Neural progenitor cell (in vitro differentiated cells): ENCODE measurements around the gene KCNQ1. TPM values are rescaled to one million over a fixed set of nuclear protein-coding genes. Genes with fewer than 3 reads are reported as not detected.

Source experiments
- DNase-seq: peaks from one replicate; pipeline ENCODE4 v3.0.0-alpha.2; 2016; ENCODE audit warnings: low spot score
- H2AFZ ChIP-seq: fragments of 200-600 bp; sonication (generic); replicated peaks from 2 replicates; pipeline ENCODE4 v1.6.1; 2016; ENCODE audit warnings: antibody characterized with exemption
- H3F3A ChIP-seq: fragments of 200-600 bp; sonication (generic); 2 replicates; pipeline ENCODE4 v1.6.1; 2016; ENCODE audit warnings: antibody characterized with exemption, low read depth
- H3K27ac ChIP-seq: fragments of 200-600 bp; sonication (generic); 2 replicates; pipeline ENCODE4 v1.5.1; 2016; ENCODE audit warnings: mild to moderate bottlenecking
- H3K27me3 ChIP-seq: fragments of 200-600 bp; sonication (generic); 2 replicates; pipeline ENCODE4 v1.6.1; 2016; ENCODE audit warnings: mild to moderate bottlenecking, moderate library complexity
- H3K36me3 ChIP-seq: fragments of 200-600 bp; sonication (generic); 2 replicates; pipeline ENCODE4 v1.5.1; 2016
- H3K4me1 ChIP-seq: fragments of 200-600 bp; sonication (generic); 2 replicates; pipeline ENCODE4 v1.6.1; 2016; ENCODE audit warnings: mixed run types
- H3K4me2 ChIP-seq: fragments of 200-600 bp; sonication (generic); 2 replicates; pipeline ENCODE4 v1.6.1; 2016
- H3K4me3 ChIP-seq: fragments of 200-600 bp; sonication (generic); 2 replicates; pipeline ENCODE4 v1.5.1; 2016
- H3K79me2 ChIP-seq: fragments of 200-600 bp; sonication (generic); 2 replicates; pipeline ENCODE4 v1.6.1; 2016; ENCODE audit warnings: low read depth
- H3K9ac ChIP-seq: fragments of 200-600 bp; sonication (generic); 2 replicates; pipeline ENCODE4 v1.6.1; 2016
- H3K9me3 ChIP-seq: fragments of 200-600 bp; sonication (generic); 2 replicates; pipeline ENCODE4 v1.5.1; 2016; ENCODE audit warnings: low read depth
- H4K20me1 ChIP-seq: fragments of 200-600 bp; sonication (generic); 2 replicates; pipeline ENCODE4 v1.6.1; 2016; ENCODE audit warnings: low read depth
- H3K27ac Mint-ChIP-seq: 3 replicates; pipeline ENCODE4 v1.8.0; 2021; ENCODE audit warnings: mixed read lengths
- H3K27me3 Mint-ChIP-seq: 2 replicates; pipeline ENCODE4 v1.8.0; 2022; ENCODE audit warnings: low read depth, mild to moderate bottlenecking, inconsistent platforms, moderate library complexity, mixed read lengths; ENCODE audit not compliant: insufficient read depth
- H3K36me3 Mint-ChIP-seq: 3 replicates; pipeline ENCODE4 v1.8.0; 2021; ENCODE audit warnings: mixed read lengths
- H3K4me1 Mint-ChIP-seq: 3 replicates; pipeline ENCODE4 v1.8.0; 2021; ENCODE audit warnings: mixed read lengths
- H3K4me3 Mint-ChIP-seq: 3 replicates; pipeline ENCODE4 v1.8.0; 2021; ENCODE audit warnings: mild to moderate bottlenecking, moderate library complexity, mixed read lengths
- H3K9me3 Mint-ChIP-seq: 3 replicates; pipeline ENCODE4 v1.8.0; 2020; ENCODE audit warnings: mixed read lengths
- CTCF ChIP-seq: fragments of 200-600 bp; sonication (generic); IDR thresholded peaks from 2 replicates; pipeline ENCODE4 v1.5.1; 2017; ENCODE audit warnings: antibody characterized with exemption, mild to moderate bottlenecking
- EZH2 ChIP-seq: fragments of 200-600 bp; sonication (generic); IDR thresholded peaks from 2 replicates; pipeline ENCODE4 v1.6.1; 2017; ENCODE audit warnings: antibody characterized with exemption, mild to moderate bottlenecking, moderate library complexity
- EZH2phosphoT487 ChIP-seq: fragments of 200-600 bp; sonication (generic); IDR thresholded peaks from 2 replicates; pipeline ENCODE4 v1.6.1; 2017; ENCODE audit warnings: antibody characterized with exemption
- total RNA-seq: library from RNA; depleted of rRNA; stranded (reverse); fragments of >200 nt; gene quantifications from 2 replicates; pipeline ENCODE4 v1.2.3, GENCODE V29; 2015; ENCODE audit warnings: low replicate concordance

The KCNQ1 gene
- total RNA-seq, 1 donor from 2014 or later = 0.11 TPM

GRCh38 chr11:2881076-2881980 is 436.5 kb downstream of the KCNQ1 start:
- Mint-ChIP-seq H3K27me3 (peaks cover 3% of the 10 kb centered on the region), H3K9me3 (peaks cover 2% of the 10 kb centered on the region), H3K36me3 (peaks cover 15% of the 10 kb centered on the region), H3K27ac (no peak overlapping the region), H3K4me1 (peaks cover 16% of the 10 kb centered on the region), H3K4me3 (peak overlapping the region; percentile 50)
- Histone ChIP-seq H3K4me3 (no peak overlapping the region), H4K20me1 (peaks cover 19% of the 10 kb centered on the region), H2AFZ (no peak overlapping the region), H3K9me3 (no peaks in the 10 kb centered on the region), H3K79me2 (peaks cover 8% of the 10 kb centered on the region), H3K36me3 (no peaks in the 10 kb centered on the region), H3K4me2 (peak overlapping the region; percentile 4), H3F3A (peaks cover 23% of the 10 kb centered on the region), H3K9ac (no peak overlapping the region), H3K4me1 (peaks cover 23% of the 10 kb centered on the region), H3K27ac (no peak overlapping the region), H3K27me3 (peaks cover 41% of the 10 kb centered on the region)
- DNase-seq = no peak
- no peak for TF ChIP-seq CTCF
- no peak for TF ChIP-seq EZH2
- TF ChIP-seq EZH2phosphoT487 = no peak

GRCh38 chr11:2881981-2882375 is 437.2 kb downstream of the KCNQ1 start:
- Mint-ChIP-seq H3K27ac (no peak overlapping the region), H3K27me3 (peaks cover 5% of the 10 kb centered on the region), H3K36me3 (peaks cover 15% of the 10 kb centered on the region), H3K4me1 (peaks cover 21% of the 10 kb centered on the region), H3K9me3 (peaks cover 2% of the 10 kb centered on the region), H3K4me3 (peak overlapping the region; percentile 84)
- H3K9me3 ChIP-seq = no peaks in the 10 kb centered on the region
- H4K20me1 ChIP-seq = peaks cover 19% of the 10 kb centered on the region
- peaks cover 29% of the 10 kb centered on the region for H3K4me1 ChIP-seq
- H3K36me3 ChIP-seq = no peaks in the 10 kb centered on the region
- TF ChIP-seq CTCF (no peak), EZH2phosphoT487 (no peak), EZH2 (no peak)
- peaks cover 30% of the 10 kb centered on the region for H3F3A ChIP-seq
- DNase-seq = no peak
- no peak overlapping the region for H3K4me3 ChIP-seq
- H2AFZ ChIP-seq = no peak overlapping the region
- no peak overlapping the region for H3K27ac ChIP-seq
- H3K27me3 ChIP-seq = peaks cover 45% of the 10 kb centered on the region
- H3K79me2 ChIP-seq = peaks cover 8% of the 10 kb centered on the region
- H3K4me2 ChIP-seq = peak overlapping the region; percentile 4
- H3K9ac ChIP-seq = no peak overlapping the region

GRCh38 chr11:2882396-2883110 is 437.7 kb downstream of the KCNQ1 start:
- peaks cover 27% of the 10 kb centered on the region for H3K4me1 Mint-ChIP-seq
- H4K20me1 ChIP-seq = peaks cover 19% of the 10 kb centered on the region
- H3K27me3 Mint-ChIP-seq = peaks cover 5% of the 10 kb centered on the region
- peak overlapping the region; percentile 84 for H3K4me3 Mint-ChIP-seq
- H3K4me3 ChIP-seq = no peak overlapping the region
- peaks cover 32% of the 10 kb centered on the region for H3K4me1 ChIP-seq
- no peaks in the 10 kb centered on the region for H3K36me3 ChIP-seq
- DNase-seq = peak; percentile 28
- H3K9me3 Mint-ChIP-seq = peaks cover 2% of the 10 kb centered on the region
- H3K27ac ChIP-seq = no peak overlapping the region
- H3K9ac ChIP-seq = no peak overlapping the region
- no peak overlapping the region for H3K27ac Mint-ChIP-seq
- peaks cover 13% of the 10 kb centered on the region for H3K36me3 Mint-ChIP-seq
- peaks cover 35% of the 10 kb centered on the region for H3F3A ChIP-seq
- H3K9me3 ChIP-seq = no peaks in the 10 kb centered on the region
- H2AFZ ChIP-seq = no peak overlapping the region
- no peak for TF ChIP-seq EZH2phosphoT487
- TF ChIP-seq EZH2 = no peak
- TF ChIP-seq CTCF = peak; percentile 6
- H3K27me3 ChIP-seq = peaks cover 50% of the 10 kb centered on the region
- H3K79me2 ChIP-seq = peaks cover 8% of the 10 kb centered on the region
- H3K4me2 ChIP-seq = peak overlapping the region; percentile 83
